NCI-H748 (cell line): ENCODE data around the gene AUTS2.

Experiments
- DNase-seq: peaks from one replicate; lab custom pipeline; 2025; ENCODE audit not compliant: unreplicated experiment; lab: John Stamatoyannopoulos, UW

Gene AUTS2

GRCh38 chr7:69598081-69598486 lies at the start of gene AUTS2:
AUTS2 (plus strand) TSS chr7:69598475; CDS start chr7:69599654, 1,179 bp downstream.
- peak; percentile 96 for DNase-seq

GRCh38 chr7:69550991-69551390 lies 47.3 kb upstream of the AUTS2 start:
- DNase-seq: no peak

GRCh38 chr7:69553190-69553589 lies 45.1 kb upstream of the AUTS2 start:
- DNase-seq: no peak

- no peak for DNase-seq
These were observed 36.9 kb upstream of the AUTS2 start for GRCh38 chr7:69561266-69561960.

- DNase-seq: peak; percentile 92
These were observed 33.5 kb upstream of the AUTS2 start for GRCh38 chr7:69564454-69565417.

GRCh38 chr7:69567800-69568199 lies 30.5 kb upstream of the AUTS2 start:
- no peak for DNase-seq

- DNase-seq: no peak
These were observed 30.0 kb upstream of the AUTS2 start for GRCh38 chr7:69568266-69568665.

GRCh38 chr7:69575651-69576050 lies 22.6 kb upstream of the AUTS2 start:
- no peak for DNase-seq

- no peak for DNase-seq
These were observed 21.1 kb upstream of the AUTS2 start for GRCh38 chr7:69577221-69577620.

GRCh38 chr7:69585169-69585568 lies 13.1 kb upstream of the AUTS2 start:
- DNase-seq: no peak

- no peak for DNase-seq
These were observed 12.0 kb upstream of the AUTS2 start for GRCh38 chr7:69586321-69586720.

GRCh38 chr7:69588773-69589172 lies 9.5 kb upstream of the AUTS2 start:
- peak; percentile 39 for DNase-seq

- DNase-seq: no peak
These were observed 6.5 kb upstream of the AUTS2 start for GRCh38 chr7:69591805-69592204.

GRCh38 chr7:69593511-69593910 lies 4.8 kb upstream of the AUTS2 start:
- no peak for DNase-seq

- no peak for DNase-seq
These were observed 2.9 kb upstream of the AUTS2 start for GRCh38 chr7:69595415-69595814.

GRCh38 chr7:69596056-69596455 lies 2.2 kb upstream of the AUTS2 start:
- no peak for DNase-seq

- DNase-seq: peak; percentile 55
These were observed 1.5 kb upstream of the AUTS2 start for GRCh38 chr7:69596723-69597277.

- peak; percentile 66 for DNase-seq
These were observed 798 bp upstream of the AUTS2 start for GRCh38 chr7:69597278-69598076.

- DNase-seq: peak; percentile 68
These were observed 411 bp downstream of the AUTS2 start for GRCh38 chr7:69598487-69599285.

- DNase-seq: peak; percentile 53
These were observed 1.1 kb downstream of the AUTS2 start for GRCh38 chr7:69599286-69599954.
